ENCODE measurements around the gene FLAD1.
A peak's percentile ranks its signal among the peaks of the same experiment; 100 is the strongest.
"Not testable (repeated sequence)": the region's sequence is repeated elsewhere in the genome, so short reads cannot be mapped to it uniquely, and the experiment has no call there.

The FLAD1 gene

DNA sequence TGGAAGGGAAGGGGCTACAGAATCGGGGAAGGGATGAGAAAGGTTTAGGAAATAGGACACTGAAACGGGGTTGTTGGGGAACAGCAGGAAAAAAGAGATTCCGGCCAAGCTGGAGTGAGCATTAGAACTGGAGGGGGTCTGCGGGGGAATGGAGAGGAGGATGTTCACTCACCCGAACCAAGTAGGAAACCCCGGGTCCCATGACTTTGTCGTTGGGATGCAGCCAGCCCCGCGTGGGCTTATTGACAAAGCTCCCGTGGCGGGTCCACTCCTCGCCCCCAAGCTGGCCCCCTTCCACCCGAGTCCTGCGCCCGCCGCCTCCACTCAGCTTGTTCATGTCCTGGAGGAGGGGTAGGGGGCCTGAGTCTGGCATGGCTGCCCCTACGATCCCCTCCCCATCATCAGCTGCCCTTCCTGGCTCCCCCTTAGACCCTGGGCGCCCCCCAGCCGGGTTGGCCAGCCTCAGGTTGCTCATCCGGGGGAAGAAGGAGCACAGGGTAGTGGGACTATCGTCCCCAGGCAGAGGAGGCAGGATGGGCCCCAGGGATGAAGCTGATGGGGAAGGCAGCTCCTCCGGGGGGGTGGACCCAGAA, 13.2 kb upstream of the FLAD1 start:
- DNase-seq = no peak

DNA sequence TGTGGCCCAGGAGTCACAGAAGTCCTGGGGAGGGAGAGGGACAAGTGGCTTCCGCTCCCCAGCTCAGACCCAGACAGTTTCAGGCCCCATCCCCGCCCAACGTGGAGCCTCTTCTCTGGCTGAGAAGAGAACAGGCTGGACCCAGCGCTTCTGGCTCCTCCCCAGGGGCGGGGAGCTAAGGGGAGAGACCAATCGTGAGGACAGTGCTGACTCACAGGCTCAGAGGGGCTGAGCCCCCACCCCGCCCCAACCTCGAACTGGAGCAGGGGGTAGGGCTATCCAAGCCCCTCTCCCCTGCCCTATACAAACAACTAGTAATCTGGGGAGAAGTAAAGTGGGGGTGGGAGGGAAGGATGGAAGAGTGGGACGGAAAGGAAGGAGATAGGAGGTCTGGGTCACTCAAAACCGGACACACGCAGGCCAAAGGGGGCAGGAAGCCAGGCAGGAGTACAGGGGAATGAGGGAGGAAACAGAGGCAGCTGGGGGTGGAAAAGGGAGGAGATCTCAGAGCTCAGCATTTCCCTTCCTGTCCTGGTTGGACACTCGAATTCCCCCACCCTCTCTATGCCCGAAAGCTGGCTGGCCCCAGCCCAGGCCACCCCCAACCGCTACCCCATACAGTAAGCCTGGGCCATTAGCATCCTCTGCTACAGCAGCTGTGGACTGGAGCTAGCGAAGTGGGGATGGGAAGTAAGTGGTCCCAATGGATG, 12.4 kb upstream of the FLAD1 start, which contains the start of gene SHC1:
Gene SHC1 (minus strand): TSS at position 117 of the 710 bp plus-strand sequence. CDS start 221 bp downstream, outside the sequence.
- peak; percentile 50 for DNase-seq

DNA sequence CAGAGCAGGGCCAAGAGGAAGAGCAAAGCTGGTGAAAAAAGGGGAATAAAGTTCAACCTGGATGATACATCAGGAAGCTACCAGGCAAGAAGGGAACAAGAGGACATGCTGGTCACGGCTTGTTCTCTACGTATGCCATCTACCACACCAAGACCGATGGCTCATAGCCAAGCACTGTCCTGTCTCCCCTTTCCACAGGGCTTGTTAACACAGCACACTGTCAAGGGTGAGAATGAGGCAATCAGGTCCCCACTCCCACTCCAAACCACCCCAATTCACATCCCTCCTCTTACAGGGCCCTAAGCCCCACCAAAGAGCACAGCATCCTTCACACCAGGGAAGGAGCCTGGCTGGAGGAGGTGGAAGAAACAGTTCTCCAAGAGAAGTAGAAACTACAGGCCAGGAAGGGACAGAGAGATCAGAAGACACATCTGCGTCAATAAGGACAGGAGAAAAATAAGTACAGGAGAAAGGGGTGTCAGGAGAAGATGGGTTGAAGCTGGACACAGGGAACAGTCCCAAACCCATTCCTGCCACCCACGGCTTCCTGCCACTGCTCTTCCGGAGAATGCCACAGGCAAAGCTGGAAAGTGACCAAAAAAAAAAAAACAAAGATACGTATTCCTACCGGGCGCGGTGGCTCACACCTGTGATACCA, 11.7 kb upstream of the FLAD1 start:
- DNase-seq = no peak

DNA sequence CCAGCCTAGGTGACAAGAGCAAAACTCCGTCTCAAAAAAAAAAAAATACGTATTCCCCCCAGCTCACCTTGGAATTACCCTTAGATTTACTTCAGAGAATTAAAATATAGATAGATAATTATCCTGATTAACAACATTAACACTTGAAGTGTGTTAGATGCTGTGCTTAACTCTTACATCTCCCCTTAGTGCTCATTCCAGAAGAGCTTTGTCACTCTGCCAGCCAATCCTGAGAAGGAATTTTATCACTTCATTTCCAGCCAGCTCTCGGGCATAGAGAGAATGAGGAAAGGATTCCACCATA, 11.0 kb upstream of the FLAD1 start:
- no peak for DNase-seq

DNA sequence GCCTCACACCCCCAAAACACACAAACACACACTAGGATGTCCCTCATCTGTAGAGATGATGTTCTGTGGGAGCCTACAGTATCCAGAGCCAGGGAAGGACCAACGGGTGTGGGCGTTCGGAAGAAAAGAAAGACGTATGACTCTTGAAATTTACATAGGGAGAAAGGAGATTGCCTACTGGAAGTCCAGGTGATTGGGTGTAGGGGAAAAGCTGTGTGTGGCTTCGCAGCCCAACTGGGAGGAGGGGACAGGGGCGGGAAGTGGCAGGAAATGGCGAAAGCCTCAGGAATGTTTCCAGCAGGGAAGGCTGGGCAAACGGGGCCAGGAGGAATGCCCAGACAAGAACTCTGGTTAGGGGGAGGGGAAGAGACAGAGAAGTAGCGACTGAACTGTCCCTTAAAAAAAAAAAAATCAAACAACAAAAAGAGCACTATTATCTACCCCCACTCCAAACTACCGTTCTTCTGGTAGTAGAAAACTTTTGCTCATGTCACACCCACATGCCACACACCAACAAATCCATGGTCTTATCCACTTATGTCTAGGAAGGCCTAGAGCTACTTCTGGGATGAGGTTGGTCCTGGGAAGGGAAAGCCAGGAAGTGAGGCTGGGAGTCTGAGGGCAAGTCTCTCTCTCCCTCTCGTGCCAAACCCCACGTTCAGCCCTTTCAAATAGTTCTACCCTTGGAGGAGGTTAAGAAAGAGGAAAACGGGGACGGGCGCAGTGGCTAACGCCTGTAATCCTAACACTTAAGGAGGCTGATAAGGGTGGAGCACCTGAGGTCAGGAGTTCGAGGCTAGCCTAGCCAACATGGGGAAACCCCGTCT, 10.4 kb upstream of the FLAD1 start:
- no peak for DNase-seq

DNA sequence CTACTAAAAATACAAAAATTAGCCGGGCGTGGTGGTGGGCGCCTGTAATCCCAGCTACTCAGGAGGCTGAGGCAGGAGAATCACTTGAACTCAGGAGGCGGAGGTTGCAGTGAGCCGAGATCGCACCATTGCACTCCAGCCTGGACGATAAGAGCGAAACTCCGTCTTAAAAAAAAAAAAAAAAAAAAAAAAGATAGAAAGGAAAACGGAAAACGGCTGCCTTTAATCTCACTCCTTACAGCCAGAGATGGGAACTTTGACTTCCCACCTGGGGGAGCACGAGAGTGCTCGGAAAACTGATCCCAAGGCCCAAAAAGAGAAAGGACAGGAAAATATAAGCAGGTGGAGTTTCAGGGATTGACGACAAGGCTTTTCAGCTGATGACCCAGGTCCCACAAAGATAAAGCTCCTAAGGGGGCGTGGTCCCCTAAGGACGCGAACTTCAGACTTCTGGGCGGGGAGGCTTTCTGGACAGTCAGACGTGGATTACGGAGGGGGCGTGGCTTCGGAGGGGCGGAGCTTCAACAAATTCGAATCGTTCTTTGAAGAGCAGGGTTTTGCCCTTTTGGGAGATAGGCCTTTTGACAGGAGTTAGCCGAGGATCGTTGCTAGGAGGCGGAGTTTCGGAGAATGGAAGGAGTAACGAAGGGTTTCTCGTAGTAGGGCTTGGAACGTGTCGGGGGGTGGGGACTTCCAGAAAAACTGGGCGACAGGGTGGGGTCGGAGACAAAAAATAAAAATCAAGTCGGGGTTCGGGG, 9.6 kb upstream of the FLAD1 start:
- peak; percentile 90 for DNase-seq

DNA sequence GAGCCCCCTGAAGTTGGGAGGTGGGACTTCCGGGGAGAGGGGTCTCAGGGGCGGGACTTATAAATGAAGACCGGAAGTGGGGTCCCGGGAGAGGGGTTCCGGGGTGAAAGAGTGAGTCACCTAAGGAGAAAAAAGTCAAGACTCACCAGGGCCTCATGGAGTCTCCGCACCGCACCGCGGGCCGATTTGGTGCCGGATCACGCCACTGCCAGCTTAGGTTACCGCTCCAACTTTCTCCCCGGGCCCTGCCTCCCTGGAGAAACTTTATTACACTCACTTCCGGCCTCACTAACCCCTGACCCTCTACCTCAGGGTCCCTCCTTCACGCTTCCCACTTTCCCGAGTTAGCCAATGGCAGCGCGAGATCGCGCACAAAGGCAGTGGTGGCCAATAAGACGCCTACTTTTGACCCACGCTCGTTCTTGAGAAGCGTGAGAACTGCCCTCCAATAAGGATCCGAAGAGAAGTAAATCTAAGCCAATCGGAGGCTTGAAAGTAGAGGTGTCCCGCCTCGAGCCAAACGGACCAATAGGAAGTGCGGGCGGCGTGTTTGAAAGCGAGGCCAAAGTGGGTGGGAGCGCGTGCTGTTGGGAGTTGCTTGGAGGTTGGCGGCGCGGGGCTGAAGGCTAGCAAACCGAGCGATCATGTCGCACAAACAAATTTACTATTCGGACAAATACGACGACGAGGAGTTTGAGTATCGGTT, 8.9 kb upstream of the FLAD1 start, which contains the start of gene CKS1B:
Gene CKS1B (plus strand): TSS at position 580 of the 706 bp plus-strand sequence. CDS start 65 bp downstream, at position 645.
- peak; percentile 89 for DNase-seq

DNA sequence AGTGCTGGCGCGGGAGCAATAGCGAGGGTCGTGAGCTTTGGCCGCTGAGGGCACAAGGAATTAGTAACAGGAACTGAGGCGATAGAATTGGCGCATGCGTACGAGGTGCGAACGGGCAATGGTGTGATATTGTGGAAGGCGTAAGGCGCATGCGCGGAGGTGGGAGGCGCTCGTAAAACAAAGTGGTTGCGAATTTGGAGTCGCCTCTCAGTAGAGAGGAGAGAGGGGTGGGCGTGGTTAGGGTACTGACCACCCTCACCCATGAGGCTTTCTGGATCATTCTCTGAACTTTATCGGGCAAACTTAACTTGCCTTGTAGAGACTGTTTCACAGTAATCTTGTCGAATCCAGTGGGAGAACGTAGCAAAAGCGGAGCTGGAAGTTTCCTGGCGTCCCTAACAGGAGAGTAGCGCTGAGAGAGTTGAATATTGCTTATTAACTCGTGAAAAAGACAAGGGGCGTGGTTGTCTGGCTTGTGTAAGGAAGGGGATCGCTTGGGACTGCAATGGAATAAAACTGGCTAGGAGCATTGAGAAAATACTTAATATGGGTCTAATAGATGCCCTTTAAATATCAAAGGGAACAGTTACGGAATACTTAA, 8.2 kb upstream of the FLAD1 start:
- peak; percentile 90 for DNase-seq

DNA sequence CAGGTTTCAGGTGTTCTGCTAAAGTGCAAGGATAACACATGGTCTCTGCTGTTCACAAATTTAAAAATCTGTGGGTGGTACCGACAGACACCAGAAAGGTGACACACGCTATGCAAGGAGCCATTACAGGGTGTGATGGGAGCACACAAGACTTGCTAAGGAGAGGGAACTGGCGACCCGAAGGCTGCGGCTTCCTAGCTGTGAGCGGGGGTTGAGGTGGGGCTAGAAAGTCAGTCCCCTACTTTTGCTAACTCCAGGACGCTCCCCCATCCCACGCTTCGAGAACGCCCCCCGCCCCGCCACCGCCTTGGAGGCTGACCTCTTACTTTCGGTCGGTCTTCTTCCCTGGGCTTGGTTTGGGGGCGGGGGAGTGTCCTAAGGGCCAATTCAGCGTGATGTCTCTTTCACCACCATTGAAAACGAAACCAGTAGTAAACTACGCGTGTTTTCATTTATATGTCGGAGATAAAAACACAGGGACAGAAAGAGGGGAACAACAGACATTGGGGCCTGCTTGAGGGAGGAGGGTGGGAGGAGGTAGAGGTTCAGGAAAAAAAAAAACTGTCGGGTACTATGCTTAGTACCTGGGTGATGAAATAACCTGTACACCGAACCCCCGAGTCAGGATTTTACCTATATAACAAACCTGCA, 7.6 kb upstream of the FLAD1 start:
- peak; percentile 55 for DNase-seq

DNA sequence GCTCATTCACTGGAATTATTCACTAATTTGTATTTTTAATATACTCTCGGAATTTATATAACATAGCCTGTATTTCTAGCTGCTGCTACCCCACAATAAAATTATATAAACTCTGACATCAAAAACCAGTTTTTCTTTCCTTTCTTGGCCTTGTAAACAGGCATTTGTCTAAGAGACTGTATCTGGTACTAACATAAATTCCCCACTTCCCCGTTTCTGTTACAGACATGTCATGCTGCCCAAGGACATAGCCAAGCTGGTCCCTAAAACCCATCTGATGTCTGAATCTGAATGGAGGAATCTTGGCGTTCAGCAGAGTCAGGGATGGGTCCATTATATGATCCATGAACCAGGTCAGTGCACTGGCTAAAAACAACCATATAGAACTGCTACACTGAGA, 5.4 kb upstream of the FLAD1 start:
- not testable (repeated sequence) for DNase-seq

DNA sequence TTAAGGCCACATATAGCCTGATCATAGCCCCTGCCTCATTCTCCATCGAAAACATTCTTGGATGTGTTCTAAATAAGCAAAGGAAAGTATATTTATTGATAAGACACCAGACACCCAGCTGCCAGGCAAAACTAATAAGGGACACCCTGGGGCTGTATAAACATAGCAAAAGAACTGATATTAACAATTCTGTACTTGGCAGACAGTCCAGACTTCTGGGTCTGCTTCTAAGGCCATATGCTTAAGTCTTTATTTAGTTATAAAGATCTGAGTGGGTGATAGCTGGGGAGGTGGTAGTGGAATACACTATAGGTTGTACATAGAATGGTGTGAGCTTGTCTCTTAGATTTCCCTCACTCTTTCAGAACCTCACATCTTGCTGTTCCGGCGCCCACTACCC, 4.8 kb upstream of the FLAD1 start:
- no peak for DNase-seq

DNA sequence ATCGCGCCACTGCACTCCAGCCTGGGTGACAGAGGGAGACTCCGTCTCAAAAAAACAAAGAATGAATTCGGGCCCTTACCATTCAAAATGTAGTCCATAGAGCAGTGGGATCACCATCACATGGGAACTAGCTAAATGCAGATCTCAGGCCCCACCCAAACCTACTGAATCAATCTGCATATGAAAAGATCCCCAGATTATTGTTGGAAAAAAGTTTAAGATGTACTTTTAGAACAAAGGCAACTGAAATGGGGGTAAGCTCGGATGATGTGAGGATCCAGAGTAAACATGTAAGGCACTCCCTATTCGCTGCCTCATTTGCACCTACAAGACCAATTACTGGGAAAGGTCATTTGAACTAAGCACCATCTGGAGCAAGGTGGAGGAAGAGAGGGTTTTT, 803 bp upstream of the FLAD1 start:
- DNase-seq = no peak

DNA sequence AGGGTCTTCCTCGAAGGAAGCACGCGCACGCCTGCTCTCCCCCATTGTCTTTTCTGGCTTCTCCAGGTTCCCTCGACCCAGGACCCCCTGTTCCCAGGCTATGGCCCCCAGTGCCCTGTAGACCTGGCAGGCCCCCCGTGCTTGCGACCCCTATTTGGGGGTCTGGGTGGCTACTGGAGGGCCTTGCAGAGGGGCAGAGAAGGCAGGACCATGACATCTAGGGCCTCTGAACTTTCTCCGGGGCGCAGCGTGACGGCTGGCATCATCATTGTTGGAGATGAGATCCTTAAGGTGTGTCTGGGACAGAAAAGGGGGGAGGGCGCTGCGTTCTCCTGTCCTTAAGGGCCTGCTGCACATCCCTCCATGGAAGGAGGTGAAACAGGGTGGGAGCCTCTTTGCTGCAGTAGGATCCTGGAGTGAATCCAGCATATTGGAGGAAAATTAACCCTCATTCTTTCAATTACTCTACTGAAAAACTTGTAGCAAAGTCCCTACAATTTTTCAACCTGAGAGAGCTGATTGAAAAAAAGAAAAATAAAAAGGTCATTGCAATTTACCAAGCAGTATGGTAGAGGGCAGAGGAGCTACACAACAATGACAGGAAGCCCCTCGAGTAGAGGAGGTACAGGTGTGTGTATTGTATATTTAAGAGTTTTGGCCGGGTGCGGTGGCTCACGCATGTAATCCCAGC, 777 bp downstream of the FLAD1 start:
- peak; percentile 11 for DNase-seq

DNA sequence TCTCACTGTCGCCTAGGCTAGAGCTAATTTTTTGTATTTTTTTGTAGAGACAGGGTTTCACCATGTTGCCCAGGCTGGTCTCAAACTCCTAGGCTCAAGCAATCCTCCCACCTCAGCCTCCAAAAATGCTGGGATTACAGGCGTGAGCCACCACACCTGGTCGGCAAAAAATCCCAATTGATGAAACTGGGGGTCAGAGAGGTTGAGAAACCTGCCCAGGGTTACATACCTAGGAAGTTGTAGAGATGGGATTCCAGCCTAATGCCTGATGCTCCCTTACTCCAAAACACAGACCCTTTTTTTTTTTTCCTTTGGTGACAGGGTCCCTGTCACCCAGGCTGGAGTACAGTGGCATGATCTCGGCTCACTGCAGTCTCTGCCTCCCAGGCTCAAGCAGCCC, 3.6 kb downstream of the FLAD1 start:
- not testable (repeated sequence) for DNase-seq

DNA sequence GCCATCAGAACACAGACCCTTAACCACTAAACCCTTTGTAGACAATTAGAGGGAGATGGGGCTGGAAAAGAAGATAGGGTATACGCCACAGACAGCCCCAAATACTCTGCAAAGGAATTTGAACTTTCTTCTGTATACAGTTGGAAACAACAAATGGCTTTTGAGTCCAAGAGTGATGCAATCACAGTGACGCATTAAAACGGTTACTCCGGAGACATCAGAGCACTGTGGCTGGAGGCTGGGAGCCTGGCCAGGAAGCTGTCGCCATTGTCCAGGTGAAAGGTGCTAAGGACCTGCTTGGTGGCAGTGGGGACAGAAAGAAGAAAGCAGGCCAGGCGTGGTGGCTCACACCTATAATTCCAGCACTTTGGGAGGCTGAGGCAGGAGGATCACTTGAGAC, 4.2 kb downstream of the FLAD1 start:
- DNase-seq = no peak

DNA sequence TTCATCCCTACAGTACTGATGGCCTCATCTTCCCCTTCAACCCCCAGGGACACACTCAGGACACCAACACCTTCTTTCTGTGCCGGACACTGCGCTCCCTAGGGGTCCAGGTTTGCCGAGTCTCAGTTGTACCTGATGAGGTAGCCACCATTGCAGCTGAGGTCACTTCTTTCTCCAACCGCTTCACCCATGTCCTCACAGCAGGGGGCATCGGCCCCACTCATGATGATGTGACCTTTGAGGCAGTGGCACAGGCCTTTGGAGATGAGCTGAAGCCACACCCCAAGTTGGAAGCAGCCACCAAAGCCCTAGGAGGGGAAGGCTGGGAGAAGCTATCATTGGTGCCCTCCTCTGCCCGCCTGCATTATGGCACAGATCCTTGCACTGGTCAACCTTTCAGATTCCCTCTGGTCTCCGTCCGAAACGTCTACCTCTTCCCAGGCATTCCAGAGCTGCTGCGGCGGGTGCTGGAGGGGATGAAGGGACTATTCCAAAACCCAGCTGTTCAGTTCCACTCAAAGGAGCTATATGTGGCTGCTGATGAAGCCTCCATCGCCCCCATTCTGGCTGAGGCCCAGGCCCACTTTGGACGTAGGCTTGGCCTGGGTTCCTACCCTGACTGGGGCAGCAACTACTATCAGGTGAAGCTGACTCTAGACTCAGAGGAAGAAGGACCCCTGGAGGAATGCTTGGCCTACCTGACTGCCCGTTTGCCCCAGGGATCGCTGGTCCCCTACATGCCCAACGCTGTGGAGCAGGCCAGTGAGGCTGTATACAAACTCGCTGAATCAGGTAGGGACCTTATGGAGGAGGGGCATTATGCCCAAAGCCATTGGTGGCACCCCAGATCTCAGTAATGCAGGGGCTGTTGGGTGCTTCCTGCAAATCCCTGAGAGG, 5.2 kb downstream of the FLAD1 start:
- DNase-seq = no peak

DNA sequence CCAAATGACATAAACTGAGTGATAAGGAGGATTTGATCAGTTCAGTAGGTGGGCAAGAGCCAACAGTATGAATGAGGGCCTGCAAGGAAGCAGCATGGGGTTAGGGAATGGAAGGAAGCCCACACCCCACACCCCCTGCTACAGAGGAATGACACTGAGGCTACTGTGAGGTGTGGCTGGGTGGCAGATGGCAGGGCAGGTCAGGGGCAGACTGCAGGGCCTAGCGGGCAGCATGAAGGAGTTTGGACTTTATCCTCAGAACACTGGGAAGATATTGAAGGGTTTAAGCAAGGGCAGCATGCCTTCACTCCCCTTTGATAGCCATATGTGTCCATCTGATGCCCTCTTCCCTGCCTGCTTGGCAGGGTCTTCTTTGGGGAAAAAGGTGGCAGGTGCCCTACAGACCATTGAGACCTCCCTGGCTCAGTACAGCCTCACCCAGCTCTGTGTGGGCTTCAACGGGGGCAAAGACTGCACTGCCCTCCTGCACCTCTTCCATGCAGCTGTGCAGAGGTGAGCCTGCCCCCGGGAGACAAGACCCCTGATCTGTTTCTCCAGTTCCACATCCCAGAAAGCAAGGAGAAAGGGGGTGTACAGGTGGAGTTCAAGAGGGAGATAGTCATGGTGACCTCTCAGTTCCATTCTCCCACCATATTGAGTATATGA, 6.2 kb downstream of the FLAD1 start:
- no peak for DNase-seq

DNA sequence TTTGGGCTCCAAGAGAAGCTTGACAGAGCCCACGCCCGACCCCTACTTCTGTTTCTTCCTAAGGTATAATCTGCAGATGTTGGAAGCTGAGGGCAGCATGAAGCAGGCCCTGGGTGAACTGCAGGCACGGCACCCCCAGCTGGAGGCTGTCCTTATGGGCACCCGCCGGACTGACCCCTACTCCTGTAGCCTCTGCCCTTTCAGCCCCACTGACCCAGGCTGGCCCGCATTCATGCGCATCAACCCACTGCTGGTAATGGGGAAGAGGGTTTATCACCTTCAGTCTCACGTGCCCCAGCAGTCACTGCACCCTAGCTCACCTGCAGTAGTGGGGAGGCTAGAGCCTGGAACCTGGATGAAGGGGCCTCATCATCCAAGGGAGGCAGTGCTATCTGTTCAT, 7.1 kb downstream of the FLAD1 start:
- no peak for DNase-seq
